ENCODE results near the gene AS3MT. TPM values are rescaled to one million over a fixed set of nuclear protein-coding genes. Genes with fewer than 3 reads are reported as not detected.

AS3MT gene, protein sequence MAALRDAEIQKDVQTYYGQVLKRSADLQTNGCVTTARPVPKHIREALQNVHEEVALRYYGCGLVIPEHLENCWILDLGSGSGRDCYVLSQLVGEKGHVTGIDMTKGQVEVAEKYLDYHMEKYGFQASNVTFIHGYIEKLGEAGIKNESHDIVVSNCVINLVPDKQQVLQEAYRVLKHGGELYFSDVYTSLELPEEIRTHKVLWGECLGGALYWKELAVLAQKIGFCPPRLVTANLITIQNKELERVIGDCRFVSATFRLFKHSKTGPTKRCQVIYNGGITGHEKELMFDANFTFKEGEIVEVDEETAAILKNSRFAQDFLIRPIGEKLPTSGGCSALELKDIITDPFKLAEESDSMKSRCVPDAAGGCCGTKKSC
- 3.0 to 4.3 TPM (median 3.9 TPM) in 5 replicates for total RNA-seq (2022; extraction: Qiagen RNA extraction)

DNA sequence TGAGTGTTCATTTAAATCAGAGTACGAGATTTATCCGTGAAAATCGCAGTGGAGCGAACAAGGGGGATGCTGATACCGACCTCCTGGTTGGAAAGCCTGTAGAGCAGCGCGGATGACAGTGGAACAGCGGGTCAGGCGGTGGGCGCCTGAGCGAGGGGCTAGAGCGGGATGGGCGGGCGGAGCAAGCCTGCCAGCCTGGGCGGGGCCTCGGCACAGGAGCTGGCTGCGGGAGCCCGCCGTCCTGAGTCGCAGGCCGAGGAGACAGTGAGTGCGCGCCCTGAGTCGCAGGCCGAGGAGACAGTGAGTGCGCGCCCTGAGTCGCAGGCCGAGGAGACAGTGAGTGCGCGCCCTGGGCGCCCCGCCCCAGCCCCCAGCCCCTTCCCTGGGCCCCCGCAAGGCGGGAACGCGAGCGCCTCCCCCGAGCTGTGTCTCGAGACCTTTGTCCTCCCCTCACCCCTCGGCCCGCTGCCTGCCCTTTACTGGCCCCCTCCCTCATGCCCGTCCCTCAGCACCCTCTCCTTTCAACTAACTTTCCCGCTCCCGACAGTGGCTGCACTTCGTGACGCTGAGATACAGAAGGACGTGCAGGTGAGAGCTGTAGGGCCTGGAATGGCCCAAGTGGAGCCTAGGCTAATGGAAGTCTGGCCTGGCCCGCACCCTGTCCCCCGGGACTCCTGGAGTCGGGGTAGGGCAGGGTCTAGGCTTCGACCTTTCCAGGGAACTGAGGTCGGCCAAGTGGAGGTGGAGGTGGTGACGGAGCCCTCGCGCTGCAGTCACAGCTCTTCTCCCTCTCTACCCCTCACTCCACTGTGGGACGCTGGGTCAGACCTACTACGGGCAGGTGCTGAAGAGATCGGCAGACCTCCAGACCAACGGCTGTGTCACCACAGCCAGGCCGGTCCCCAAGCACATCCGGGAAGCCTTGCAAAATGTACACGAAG, at the start of gene AS3MT:
TSS of gene AS3MT (plus strand) at position 213 of the 941 bp plus-strand sequence. CDS start at position 336, 123 bp downstream.

DNA sequence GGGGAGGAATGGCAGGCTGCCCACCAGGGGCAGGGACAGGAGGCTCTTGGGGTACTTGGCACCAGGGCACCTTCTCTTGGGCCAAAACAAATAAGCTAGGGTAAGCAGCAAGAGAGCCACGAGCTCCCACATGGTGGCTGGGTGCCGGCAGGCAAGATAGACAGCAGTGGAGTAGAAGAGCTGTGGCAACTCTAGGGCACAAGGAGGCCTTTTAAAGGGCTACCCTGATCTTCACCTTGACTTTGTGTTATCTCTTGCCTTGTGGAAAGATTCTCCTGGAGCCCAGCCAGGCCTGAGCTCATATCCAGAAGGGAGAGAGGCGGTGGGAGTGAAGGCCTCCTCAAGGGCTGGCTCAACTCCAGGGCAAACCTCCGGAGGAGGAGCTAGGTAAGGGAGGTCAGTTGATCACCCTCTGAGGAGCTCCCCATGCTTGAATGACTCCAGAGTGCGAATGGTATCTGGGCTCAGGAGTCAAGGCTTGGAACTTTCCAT, 32.0 kb upstream of the AS3MT start, which contains the start of gene CYP17A1:
TSS of gene CYP17A1 (minus strand) at position 184 of the 492 bp plus-strand sequence. CDS start at position 132, 52 bp downstream.

DNA sequence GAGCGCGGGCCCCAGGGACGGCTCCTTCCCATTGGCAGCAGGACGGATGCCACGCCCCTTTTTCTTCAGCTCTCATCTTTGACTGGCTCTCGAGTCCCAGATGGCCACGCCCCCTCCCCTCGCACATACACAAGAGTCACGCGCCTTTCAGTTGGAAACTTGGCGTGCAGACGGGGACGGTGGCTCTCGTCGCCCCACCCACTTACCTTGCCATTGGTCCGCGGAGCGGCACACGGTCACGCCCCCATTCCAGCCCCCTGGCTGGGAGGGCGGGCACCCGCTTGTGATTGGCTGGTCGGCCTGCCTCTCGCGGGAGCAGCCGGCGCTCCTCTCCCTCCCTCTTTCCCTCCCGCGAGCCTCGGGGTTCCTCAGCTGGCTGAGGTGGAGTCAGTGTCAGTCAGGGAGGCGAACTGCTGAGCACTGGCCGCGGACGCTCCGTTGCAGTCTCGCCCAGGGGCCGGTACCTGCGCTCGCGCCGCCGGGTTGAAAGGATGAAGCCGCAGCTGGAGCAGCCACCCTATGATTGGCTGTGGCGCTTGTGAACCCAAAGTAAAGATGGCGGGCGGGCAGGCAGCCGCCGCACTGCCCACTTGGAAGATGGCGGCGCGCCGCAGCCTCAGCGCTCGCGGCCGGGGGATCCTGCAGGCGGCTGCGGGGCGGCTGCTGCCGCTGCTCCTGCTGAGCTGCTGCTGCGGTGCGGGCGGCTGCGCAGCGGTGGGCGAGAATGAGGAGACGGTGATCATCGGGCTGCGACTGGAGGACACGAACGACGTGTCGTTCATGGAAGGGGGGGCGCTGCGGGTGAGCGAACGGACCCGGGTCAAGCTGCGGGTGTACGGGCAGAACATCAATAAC, 48.9 kb downstream of the AS3MT start, which contains the start of gene CNNM2:
TSS of gene CNNM2 (plus strand) at position 333 of the 855 bp plus-strand sequence. CDS start at position 520, 187 bp downstream.

Other genes with a start within 250 kb of the AS3MT start
- 45.3 to 51.3 TPM (median 46.2 TPM) in 5 replicates for gene TRIM8, start 225.0 kb upstream of the AS3MT start, total RNA-seq (2022; extraction: Qiagen RNA extraction)
- 13.2 to 15.4 TPM (median 14.6 TPM) in 5 replicates for gene ARL3, start 155.1 kb upstream of the AS3MT start, total RNA-seq (2022; extraction: Qiagen RNA extraction)
- gene SFXN2, start 154.8 kb upstream of the AS3MT start, total RNA-seq (2022; extraction: Qiagen RNA extraction) = 3.0 to 4.1 TPM (median 3.4 TPM) in 5 replicates
- 23.6 to 29.5 TPM (median 26.9 TPM) in 5 replicates for gene WBP1L, start 125.5 kb upstream of the AS3MT start, total RNA-seq (2022; extraction: Qiagen RNA extraction)
- gene CYP17A1, start 32.1 kb upstream of the AS3MT start, total RNA-seq (2022; extraction: Qiagen RNA extraction) = not detected in 5 replicates
- 22.3 to 25.3 TPM (median 22.6 TPM) in 5 replicates for gene BORCS7, start 15.2 kb upstream of the AS3MT start, total RNA-seq (2022; extraction: Qiagen RNA extraction)
- gene CNNM2, start 48.8 kb downstream of the AS3MT start, total RNA-seq (2022; extraction: Qiagen RNA extraction) = 4.1 to 5.5 TPM (median 4.4 TPM) in 5 replicates

All from A549 treated with Hydrocortisone at 1 μM for 4 hours (cell line).